Fibroblast of lung (primary cell): ENCODE data around the gene ALDOB. TPM values are rescaled to one million over a fixed set of nuclear protein-coding genes. Genes with fewer than 3 reads are reported as not detected.

ENCODE experiments used
- DNase-seq, 2 donors: peaks; one replicate each; pipeline versions ENCODE4 v3.0.0 to v3.0.0-alpha.2; 2010; ENCODE audit warnings: low read depth in 2 of 2
- H2AFZ ChIP-seq: 2 replicates; pipeline ENCODE4 v1.5.1; 2012; ENCODE audit warnings: low read length, control low read depth, inconsistent platforms
- H3K27ac ChIP-seq: 2 replicates; pipeline ENCODE4 v1.5.1; 2011; ENCODE audit warnings: low read length, control low read depth; ENCODE audit not compliant: insufficient read depth
- H3K27me3 ChIP-seq: 2 replicates; pipeline ENCODE4 v1.5.1; 2011; ENCODE audit warnings: mild to moderate bottlenecking, low read length; ENCODE audit not compliant: control insufficient read depth, insufficient read depth
- H3K36me3 ChIP-seq: 2 replicates; pipeline ENCODE4 v1.5.1; 2011; ENCODE audit warnings: low read length; ENCODE audit not compliant: control insufficient read depth, insufficient read depth
- H3K4me1 ChIP-seq: 2 replicates; pipeline ENCODE4 v1.5.1; 2011; ENCODE audit warnings: low read length; ENCODE audit not compliant: control insufficient read depth, insufficient read depth; ENCODE audit errors: extremely low read depth
- H3K4me2 ChIP-seq: 2 replicates; pipeline ENCODE4 v1.5.1; 2011; ENCODE audit warnings: low read length, control low read depth; ENCODE audit not compliant: insufficient read depth; ENCODE audit errors: extremely low read depth
- H3K4me3 ChIP-seq, 4 experiments: fragments of 200-600 bp in 1 of 4; sonication (generic) in 1 of 4; replicated peaks in 1 of 4; 2 replicates each; pipeline ENCODE4 v1.5.1; 2011 to 2016; ENCODE audit warnings: low read length in 4 of 4, low read depth in 3 of 4, mild to moderate bottlenecking in 3 of 4, control low read depth in 2 of 4, inconsistent platforms in 1 of 4, mixed read lengths in 1 of 4; ENCODE audit not compliant: insufficient read depth in 1 of 4; ENCODE audit errors: control extremely low read depth in 1 of 4
- H3K79me2 ChIP-seq: 2 replicates; pipeline ENCODE4 v1.5.1; 2012; ENCODE audit warnings: mild to moderate bottlenecking, low read length, inconsistent platforms; ENCODE audit not compliant: control insufficient read depth, insufficient read depth
- H3K9ac ChIP-seq: 2 replicates; pipeline ENCODE4 v1.5.1; 2011; ENCODE audit warnings: mild to moderate bottlenecking, low read length, control low read depth; ENCODE audit not compliant: insufficient read depth
- H3K9me3 ChIP-seq: 2 replicates; pipeline ENCODE4 v1.5.1; 2012; ENCODE audit warnings: low read depth, low read length; ENCODE audit not compliant: control insufficient read depth, insufficient read depth
- H4K20me1 ChIP-seq: 2 replicates; pipeline ENCODE4 v1.5.1; 2011; ENCODE audit warnings: low read length; ENCODE audit not compliant: control insufficient read depth, insufficient read depth; ENCODE audit errors: extremely low read depth
- CTCF ChIP-seq, 2 donors: IDR thresholded peaks in 1 of 2; conservative IDR thresholded peaks in 1 of 2; 1 replicate in 1 of 2; 2 replicates in 1 of 2; pipeline ENCODE4 v1.5.1; 2011 to 2012; ENCODE audit warnings: low read length in 2 of 2, control low read depth in 1 of 2, inconsistent platforms in 1 of 2, low read depth in 1 of 2, mild to moderate bottlenecking in 1 of 2
- EZH2 ChIP-seq: IDR thresholded peaks from 2 replicates; pipeline ENCODE4 v1.5.1; 2012; ENCODE audit warnings: low read length, control low read depth, mild to moderate bottlenecking; ENCODE audit errors: missing control alignments
- polyA plus RNA-seq, 2 donors: library from polyadenylated mRNA; depleted of rRNA in 1 of 2; stranded (reverse) in 1 of 2; unstranded in 1 of 2; fragments of >200 nt; gene quantifications; 2 replicates each; pipeline ENCODE4 v1.2.1, GENCODE V29; 2011 to 2012; ENCODE audit warnings: missing spikeins in 1 of 2
- total RNA-seq: library from RNA; depleted of rRNA; stranded (reverse); fragments of >200 nt; gene quantifications from 2 replicates; pipeline ENCODE4 v1.2.1, GENCODE V29; 2014

The ALDOB gene
- total and polyA plus RNA-seq, 2 donors (not counting 1 experiment from before 2014, with no cell fraction given), result not detected

- Histone ChIP-seq H3K27me3 (no peaks in the 10 kb centered on the region), H3K36me3 (peaks cover 13% of the 10 kb centered on the region), H4K20me1 (no peaks in the 10 kb centered on the region), H2AFZ (no peak overlapping the region), H3K9me3 (peaks cover 12% of the 10 kb centered on the region), H3K27ac (no peak overlapping the region), H3K4me1 (peaks cover 4% of the 10 kb centered on the region), H3K4me3 (no peak overlapping the region), H3K79me2 (peaks cover 18% of the 10 kb centered on the region), H3K9ac (no peak overlapping the region), H3K4me2 (no peak overlapping the region)
- TF ChIP-seq EZH2 (no peak), CTCF (conservative IDR thresholded peaks at IDR 0.05 in 1 of 2, IDR thresholded peaks at IDR 0.05 in 1 of 2; ENCODE audit: low read depth in 1 of 2, low read length in 2 of 2) (no peak)
- no peak for DNase-seq
Observed at GRCh38 chr9:101403516-101404285, 31.9 kb downstream of the ALDOB start.

- Histone ChIP-seq H3K27me3 (no peaks in the 10 kb centered on the region), H3K9me3 (peaks cover under 1% of the 10 kb centered on the region), H3K79me2 (peaks cover 45% of the 10 kb centered on the region), H3K36me3 (peaks cover 5% of the 10 kb centered on the region), H4K20me1 (no peaks in the 10 kb centered on the region), H3K4me2 (peak overlapping the region; percentile 93), H2AFZ (no peak overlapping the region), H3K4me1 (peaks cover 4% of the 10 kb centered on the region), H3K4me3 (peak overlapping the region; percentile 73 to 93 (median 81)), H3K27ac (no peak overlapping the region), H3K9ac (no peak overlapping the region)
- TF ChIP-seq EZH2 (no peak), CTCF (conservative IDR thresholded peaks at IDR 0.05 in 1 of 2, IDR thresholded peaks at IDR 0.05 in 1 of 2; ENCODE audit: low read depth in 1 of 2, low read length in 2 of 2) (no peak)
- peak in 1 of 2 donors; percentile 6 for DNase-seq
Observed at GRCh38 chr9:101400120-101400519, 35.5 kb downstream of the ALDOB start.

GRCh38 chr9:101399643-101399970 lies 36.0 kb downstream of the ALDOB start:
- Histone ChIP-seq H4K20me1 (no peaks in the 10 kb centered on the region), H3K27ac (peak overlapping the region; percentile 83)

More at GRCh38 chr9:101399643-101399970, 36.0 kb downstream of the ALDOB start:
- Histone ChIP-seq H3K79me2 (peaks cover 49% of the 10 kb centered on the region), H3K4me3 (peak overlapping the region; percentile 73 to 93 (median 81)), H2AFZ (peak overlapping the region; percentile 79), H3K4me1 (peaks cover 4% of the 10 kb centered on the region), H3K9ac (no peak overlapping the region), H3K27me3 (no peaks in the 10 kb centered on the region), H3K9me3 (no peaks in the 10 kb centered on the region), H3K36me3 (peaks cover 5% of the 10 kb centered on the region), H3K4me2 (peak overlapping the region; percentile 93)
- peak in 1 of 2 donors; percentile 7 for DNase-seq
- TF ChIP-seq EZH2 (no peak), CTCF (conservative IDR thresholded peaks at IDR 0.05 in 1 of 2, IDR thresholded peaks at IDR 0.05 in 1 of 2; ENCODE audit: low read depth in 1 of 2, low read length in 2 of 2) (no peak)
